Choroid plexus epithelial cell (primary cell): ENCODE measurements around the gene GNAT3.

ENCODE experiments used
- DNase-seq: peaks from one replicate; pipeline ENCODE4 v3.0.0-alpha.2; 2010; ENCODE audit warnings: low read depth
- H3K4me3 ChIP-seq: 2 replicates; pipeline ENCODE4 v1.5.1; 2011; ENCODE audit warnings: low read depth, mild to moderate bottlenecking, control low read depth, low read length, moderate library complexity
- TF ChIP-seq, protein P1 (sequence below): conservative IDR thresholded peaks from 2 replicates; pipeline ENCODE4 v1.5.1; 2011; ENCODE audit warnings: low read depth, mild to moderate bottlenecking, control low read depth, inconsistent platforms, low read length, moderate library complexity

GNAT3 gene

DNA sequence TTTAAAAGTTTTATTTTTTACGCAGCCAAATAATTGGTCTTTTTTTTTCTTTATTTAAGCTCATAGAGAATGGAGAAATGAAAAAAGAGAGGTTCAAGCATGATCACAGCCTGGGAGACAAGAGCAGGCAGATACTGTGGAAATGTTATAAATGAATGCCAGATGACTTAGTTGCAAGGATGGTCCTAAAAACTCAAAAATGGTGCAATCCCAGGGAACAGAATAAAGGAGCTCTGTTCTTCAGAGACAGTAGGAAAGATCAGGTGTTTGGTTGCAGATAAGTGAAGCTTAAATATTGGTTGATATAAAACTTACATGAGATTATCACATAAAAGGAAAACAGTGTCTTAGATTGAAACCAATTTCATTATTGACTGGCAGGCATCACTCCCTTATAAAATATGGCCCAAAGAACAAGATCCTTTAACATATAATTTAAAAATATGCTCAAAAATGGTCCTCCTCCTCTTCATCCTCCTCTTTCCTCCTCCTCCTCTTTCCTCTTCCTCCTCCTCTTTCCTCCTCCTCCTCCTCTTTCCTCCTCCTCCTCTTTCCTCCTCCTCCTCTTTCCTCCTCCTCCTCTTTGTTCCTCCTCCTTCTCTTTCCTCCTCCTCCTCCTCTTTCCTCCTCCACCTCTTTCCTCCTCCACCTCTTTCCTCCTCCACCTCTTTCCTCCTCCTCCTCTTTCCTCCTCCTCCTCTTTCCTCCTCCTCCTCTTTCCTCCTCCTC lies 18.6 kb downstream of the GNAT3 start:
- no peak overlapping the region for H3K4me3 ChIP-seq
- no peak for DNase-seq
- TF ChIP-seq, protein P1, sequence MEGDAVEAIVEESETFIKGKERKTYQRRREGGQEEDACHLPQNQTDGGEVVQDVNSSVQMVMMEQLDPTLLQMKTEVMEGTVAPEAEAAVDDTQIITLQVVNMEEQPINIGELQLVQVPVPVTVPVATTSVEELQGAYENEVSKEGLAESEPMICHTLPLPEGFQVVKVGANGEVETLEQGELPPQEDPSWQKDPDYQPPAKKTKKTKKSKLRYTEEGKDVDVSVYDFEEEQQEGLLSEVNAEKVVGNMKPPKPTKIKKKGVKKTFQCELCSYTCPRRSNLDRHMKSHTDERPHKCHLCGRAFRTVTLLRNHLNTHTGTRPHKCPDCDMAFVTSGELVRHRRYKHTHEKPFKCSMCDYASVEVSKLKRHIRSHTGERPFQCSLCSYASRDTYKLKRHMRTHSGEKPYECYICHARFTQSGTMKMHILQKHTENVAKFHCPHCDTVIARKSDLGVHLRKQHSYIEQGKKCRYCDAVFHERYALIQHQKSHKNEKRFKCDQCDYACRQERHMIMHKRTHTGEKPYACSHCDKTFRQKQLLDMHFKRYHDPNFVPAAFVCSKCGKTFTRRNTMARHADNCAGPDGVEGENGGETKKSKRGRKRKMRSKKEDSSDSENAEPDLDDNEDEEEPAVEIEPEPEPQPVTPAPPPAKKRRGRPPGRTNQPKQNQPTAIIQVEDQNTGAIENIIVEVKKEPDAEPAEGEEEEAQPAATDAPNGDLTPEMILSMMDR, result no peak

DNA sequence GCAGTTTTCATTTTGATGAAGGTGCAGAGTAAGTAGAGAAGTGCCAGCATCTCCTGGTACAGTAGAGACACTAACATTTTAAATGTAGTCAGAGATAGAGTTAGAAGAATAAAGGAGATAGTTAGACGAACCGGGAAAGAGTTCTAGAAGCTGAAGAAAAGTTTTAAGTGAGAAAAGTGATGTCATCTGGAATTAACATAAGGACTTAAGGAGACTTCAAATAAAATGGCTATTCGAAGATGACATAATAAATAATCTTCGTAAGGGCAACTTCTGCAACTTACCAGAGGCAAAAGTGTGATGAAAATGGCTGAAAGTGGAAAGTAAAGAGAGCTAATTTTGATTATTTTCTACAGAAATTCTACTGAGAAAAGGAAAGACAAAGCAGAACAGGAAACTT lies 20.4 kb downstream of the GNAT3 start:
- no peak for DNase-seq
- H3K4me3 ChIP-seq, result no peak overlapping the region
- TF ChIP-seq, protein P1, result no peak

GRCh38 chr7:80488851-80489370 lies 23.0 kb downstream of the GNAT3 start:
- DNase-seq, result no peak
- TF ChIP-seq, protein P1, result no peak
- no peak overlapping the region for H3K4me3 ChIP-seq

DNA sequence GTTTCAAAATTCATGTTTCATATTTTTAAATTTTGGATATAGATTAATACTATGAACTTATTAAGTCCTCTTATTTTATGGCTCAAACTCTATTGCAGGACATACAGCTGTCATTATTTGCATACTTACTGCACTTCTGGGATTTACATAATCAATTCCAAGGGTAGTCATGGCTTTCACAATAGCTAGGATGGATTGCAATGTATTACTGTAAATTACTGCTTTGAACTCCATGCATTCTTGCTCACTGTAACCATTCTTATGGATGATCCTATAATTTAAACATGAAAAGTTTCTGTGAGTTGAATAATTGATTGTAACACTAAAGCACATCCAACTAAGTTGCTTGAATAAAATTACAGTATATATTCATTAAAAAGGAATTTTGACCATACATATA lies 23.5 kb downstream of the GNAT3 start:
- TF ChIP-seq, protein P1, result no peak
- no peak overlapping the region for H3K4me3 ChIP-seq
- no peak for DNase-seq

DNA sequence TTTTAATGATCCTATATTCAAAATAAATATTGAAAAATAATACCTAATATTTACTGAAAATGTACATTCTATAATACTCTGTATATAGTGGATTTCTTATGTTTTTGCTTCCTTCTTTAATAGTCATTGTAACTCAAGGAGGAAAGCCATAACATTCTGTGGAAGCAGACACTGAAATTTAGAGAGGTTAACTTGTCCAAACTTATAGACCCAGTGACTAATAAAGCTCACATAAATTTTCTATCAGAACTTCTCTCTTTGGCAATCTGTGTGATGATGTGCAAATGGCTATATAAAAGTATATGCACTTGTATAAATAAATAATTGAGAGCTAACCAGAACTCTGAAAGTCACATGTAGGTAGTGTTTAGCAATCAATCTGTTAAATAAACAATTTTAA lies 26.1 kb downstream of the GNAT3 start:
- DNase-seq, result no peak
- TF ChIP-seq, protein P1, result no peak
- no peak overlapping the region for H3K4me3 ChIP-seq

DNA sequence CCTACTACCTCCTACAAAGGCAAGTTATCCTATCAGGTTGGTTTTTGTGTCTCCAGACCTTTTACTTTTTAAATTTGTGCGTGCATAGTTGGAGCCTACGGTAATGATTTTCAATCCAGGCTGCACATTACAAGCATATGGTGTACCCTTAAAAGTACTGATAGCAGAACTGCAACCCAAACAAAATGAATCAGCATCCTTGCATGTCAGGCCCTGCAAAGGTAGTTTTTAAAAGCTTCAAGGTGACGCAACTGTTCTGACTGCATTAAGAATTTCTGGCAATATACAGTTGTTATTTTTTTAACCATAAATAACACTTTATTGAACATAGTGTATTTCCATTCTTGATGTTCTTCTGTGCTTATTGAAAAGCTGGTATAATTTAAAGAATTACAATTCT lies 28.9 kb downstream of the GNAT3 start:
- H3K4me3 ChIP-seq, result no peak overlapping the region
- DNase-seq, result no peak
- TF ChIP-seq, protein P1, result no peak

GRCh38 chr7:80481196-80481884 lies 30.5 kb downstream of the GNAT3 start:
- no peak for DNase-seq
- TF ChIP-seq, protein P1, result no peak
- no peak overlapping the region for H3K4me3 ChIP-seq
